ENCODE results near the gene CLDN11. TPM values are rescaled to one million over a fixed set of nuclear protein-coding genes. Genes with fewer than 3 reads are reported as not detected.
A peak's percentile ranks its signal among the peaks of the same experiment; 100 is the strongest.

Gene CLDN11
- total and polyA plus RNA-seq, 2 of the 8 experiments (the other 6 are each of a cell fraction or from before 2014, with no cell fraction given), result 4.8 to 12.5 TPM

DNA sequence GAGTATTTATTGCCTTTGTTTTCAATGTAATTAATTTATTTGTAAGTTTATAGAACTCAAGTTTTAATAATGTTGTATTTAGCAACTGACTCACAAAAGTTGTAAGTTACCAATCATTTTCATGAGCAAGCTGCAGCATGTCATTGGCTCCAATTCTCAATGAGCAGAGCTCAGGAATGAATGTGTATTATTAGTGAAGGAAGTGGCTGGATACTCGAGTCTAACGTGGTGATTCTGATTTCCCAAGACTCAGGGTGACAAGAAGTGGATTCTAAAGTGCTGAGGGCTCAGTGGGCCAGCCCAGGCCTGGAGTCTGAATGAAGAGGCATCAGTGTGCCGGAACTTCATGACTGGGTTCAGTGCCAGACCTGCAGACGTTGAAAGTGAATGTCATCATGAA lies 39.6 kb downstream of the CLDN11 start:
- Histone ChIP-seq H2BK15ac (ENCODE audit: low read length) (no peak overlapping the region), H2BK20ac (ENCODE audit: low read length) (no peak overlapping the region), H3K4me2 (ENCODE audit: insufficient read depth in 1 of 2, low read depth in 2 of 2, low read length in 2 of 2) (no peak overlapping the region), H4K91ac (replicated peaks; ENCODE audit: insufficient read length, low read length) (no peak overlapping the region), H3K9ac (replicated peaks in 1 of 4; ENCODE audit: extremely low read depth in 1 of 4, low read depth in 3 of 4, low read length in 3 of 4) (no peak overlapping the region), H4K5ac (ENCODE audit: insufficient read length, low read depth, low read length) (no peak overlapping the region), H2BK12ac (ENCODE audit: low read depth, low read length) (no peak overlapping the region), H3K79me2 (ENCODE audit: control insufficient read depth in 1 of 2, insufficient read depth in 2 of 2, low read length in 2 of 2) (no peaks in the 10 kb centered on the region), H4K20me1 (replicated peaks in 1 of 2; ENCODE audit: control insufficient read depth in 1 of 2, insufficient read depth in 2 of 2, low read length in 2 of 2) (no peaks in the 10 kb centered on the region), H3K14ac (ENCODE audit: insufficient read length) (no peak overlapping the region), H4K8ac (ENCODE audit: extremely low read depth, insufficient read depth, low read length) (no peak overlapping the region), H3K4me1 (replicated peaks in 1 of 4; ENCODE audit: control insufficient read depth in 3 of 4, insufficient read depth in 4 of 4, low read length in 3 of 4) (no peaks in the 10 kb centered on the region), H3K4me3 (ENCODE audit: extremely low read depth in 1 of 4, insufficient read depth in 2 of 4, low read depth in 3 of 4, low read length in 4 of 4) (no peak overlapping the region), H3K56ac (replicated peaks; ENCODE audit: insufficient read length, low read depth, low read length) (no peak overlapping the region), H3K4ac (replicated peaks; ENCODE audit: insufficient read length, low read depth, low read length) (no peak overlapping the region), H2AFZ (ENCODE audit: low read length) (no peak overlapping the region), H3K79me1 (ENCODE audit: low read depth, low read length) (no peaks in the 10 kb centered on the region), H3K23ac (ENCODE audit: insufficient read length) (no peak overlapping the region), H3K18ac (ENCODE audit: extremely low read depth, low read length) (no peak overlapping the region), H2BK5ac (ENCODE audit: low read depth, low read length) (no peak overlapping the region), H3K36me3 (ENCODE audit: control insufficient read depth in 2 of 4, insufficient read depth in 4 of 4, low read length in 3 of 4) (no peaks in the 10 kb centered on the region), H3K27me3 (replicated peaks in 1 of 4; ENCODE audit: control insufficient read depth in 3 of 4, extremely low read depth in 1 of 4, insufficient read depth in 3 of 4, low read length in 3 of 4) (no peaks in the 10 kb centered on the region), H3K23me2 (ENCODE audit: low read depth, low read length) (no peaks in the 10 kb centered on the region), H2BK120ac (replicated peaks; ENCODE audit: low read depth, low read length) (no peak overlapping the region), H3K27ac (ENCODE audit: low read depth, low read length) (no peak overlapping the region), H3K9me3 (ENCODE audit: insufficient read depth in 2 of 2, low read depth in 1 of 2, low read length in 1 of 2) (no peaks in the 10 kb centered on the region), H2AK5ac (ENCODE audit: low read depth, low read length) (no peak overlapping the region)
- TF ChIP-seq JUND (IDR thresholded peaks at IDR 0.05; ENCODE audit: low read length), result no peak
- TF ChIP-seq SIX5 (IDR thresholded peaks at IDR 0.05; ENCODE audit: low read depth, low read length), result no peak
- WGBS, 2 experiments (ENCODE audit: extremely low coverage in 1 of 2, insufficient coverage in 1 of 2, insufficient read length in 1 of 2, insufficient replicate concordance in 2 of 2, low coverage in 1 of 2, low lambda C conversion rate in 2 of 2, missing lambda C conversion rate in 1 of 2), result 66% methylated on average over 4 of the region's 4 CpGs; no CpG with 5 or more reads in 1 of the 2 experiments
- POLR2A ChIA-PET (ENCODE audit: partially characterized antibody), result no interaction called here
- peak in 1 of 2 experiments; percentile 24 for DNase-seq (ENCODE audit: low read depth in 1 of 2, low spot score in 2 of 2)
- CTCF ChIA-PET (ENCODE audit: partially characterized antibody), result interaction anchor here (0.8 to 3.2 kb wide), 9 partner anchors 15 to 398 kb away, joined by 3 to 17 read pairs (median 4); no protein-coding TSS in a partner anchor
- FAIRE-seq, result no peak

Data from H1 (cell line).